Placental pericyte (primary cell): Measurements from ENCODE around the gene CDR2. TPM values are rescaled to one million over a fixed set of nuclear protein-coding genes. Genes with fewer than 3 reads are reported as not detected.

Experiments
- total RNA-seq: library from RNA; depleted of rRNA; stranded (reverse); fragments of >200 nt; gene quantifications from 2 replicates; pipeline ENCODE4 v1.2.3, GENCODE V29; 2012

Gene CDR2
- 36.1 and 61.9 TPM in 2 replicates for total RNA-seq

DNA sequence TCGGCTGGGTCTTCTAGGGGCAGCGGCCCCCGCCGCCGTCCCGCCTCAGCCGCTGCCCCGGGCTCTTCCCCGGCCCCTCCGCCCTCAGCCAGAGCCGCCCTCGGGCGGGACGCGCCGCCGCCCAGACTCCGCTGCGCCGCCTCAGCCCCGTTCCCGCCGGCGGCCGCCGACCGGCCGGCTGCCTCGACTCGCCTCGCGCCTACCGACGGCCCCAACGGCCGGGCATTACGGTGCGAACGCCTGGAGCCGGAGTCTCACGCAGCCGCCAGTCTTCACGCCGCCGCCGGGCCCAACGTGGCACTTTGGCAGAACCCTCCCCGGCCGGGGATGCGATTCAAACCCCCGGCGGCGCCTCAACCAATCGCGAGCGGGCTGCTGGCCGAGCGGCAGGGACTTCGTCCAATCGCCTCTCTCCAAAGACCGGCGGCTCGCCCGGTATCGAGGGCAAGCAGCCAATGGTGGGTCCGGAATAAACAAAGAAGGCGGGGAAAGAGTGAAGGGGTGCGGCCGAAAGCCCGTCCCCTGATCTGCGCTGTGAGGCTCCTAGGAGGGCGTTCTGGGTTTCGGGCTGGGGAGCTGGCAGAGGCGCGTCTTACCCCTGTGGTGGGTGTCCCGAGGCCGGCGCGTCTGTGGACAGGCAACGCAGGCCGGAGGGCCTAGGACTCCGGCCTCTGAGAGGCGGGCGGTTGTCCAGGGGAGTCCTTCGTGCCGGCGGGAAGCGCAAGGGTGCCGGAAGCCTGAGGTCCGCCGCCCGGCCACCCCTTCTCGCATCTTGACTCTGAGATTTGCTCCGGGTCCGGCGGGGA is at the start of gene CDR2:
Gene CDR2, minus strand, starts transcription at position 309 of the 806 bp plus-strand sequence. CDS start 310 bp downstream, outside the sequence.

DNA sequence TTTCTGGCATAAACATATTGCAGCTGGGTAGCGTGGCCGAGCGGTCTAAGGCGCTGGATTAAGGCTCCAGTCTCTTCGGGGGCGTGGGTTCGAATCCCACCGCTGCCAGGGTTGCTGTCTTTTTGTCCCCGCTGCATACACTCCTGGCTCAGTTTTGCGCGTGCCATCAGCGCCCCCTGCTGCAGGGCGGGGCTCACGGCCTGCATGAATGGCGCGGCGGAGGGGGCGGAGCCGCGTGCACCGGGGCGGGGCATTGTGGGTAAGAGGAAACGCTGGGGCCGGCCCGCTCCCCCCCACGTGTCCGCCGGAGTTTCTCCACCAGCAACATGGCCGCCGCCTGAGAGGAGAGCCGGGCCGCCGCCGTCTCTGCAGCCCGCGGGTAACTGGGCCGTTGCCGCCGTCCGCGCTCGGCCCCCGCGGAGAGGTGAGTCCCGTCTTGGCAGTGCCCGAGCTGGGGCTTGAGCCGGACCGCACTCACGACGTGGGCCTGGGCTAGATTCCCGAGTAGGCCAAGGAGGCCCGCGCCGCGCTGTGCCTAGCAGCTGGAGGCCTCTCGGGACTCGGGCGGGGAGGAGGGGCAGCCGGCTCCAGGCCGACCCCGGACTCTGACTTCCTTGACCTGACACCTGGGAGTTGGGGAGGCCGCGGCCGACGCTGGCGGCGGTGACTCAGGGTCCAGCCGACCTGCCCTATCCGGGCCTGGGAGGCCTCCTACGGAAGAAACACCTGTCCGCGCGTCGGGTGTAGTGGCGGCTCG is 77.1 kb downstream of the CDR2 start, which contains the start of gene POLR3E:
Gene POLR3E, plus strand, starts transcription at position 296 of the 757 bp plus-strand sequence. CDS start 5,560 bp downstream, outside the sequence.

Other genes starting within 250 kb of the CDR2 start
- under 0.01 TPM in 1 of 2 replicates, not detected in the other for gene SDR42E2, start 212.1 kb downstream of the CDR2 start, total RNA-seq
- 19.5 and 30.1 TPM in 2 replicates for gene EEF2K, start 168.3 kb downstream of the CDR2 start, total RNA-seq
- 45.2 and 78.6 TPM in 2 replicates for gene POLR3E, start 77.2 kb downstream of the CDR2 start, total RNA-seq
- 87.9 and 94.3 TPM in 2 replicates for gene NPIPB5, start 136.3 kb upstream of the CDR2 start, total RNA-seq